Fibroblast of lung (primary cell): ENCODE measurements around the gene UNC45A. TPM values are rescaled to one million over a fixed set of nuclear protein-coding genes. Genes with fewer than 3 reads are reported as not detected.

ENCODE experiments used
- DNase-seq, 2 donors: peaks; one replicate each; pipeline versions ENCODE4 v3.0.0 to v3.0.0-alpha.2; 2010; ENCODE audit warnings: low read depth in 2 of 2
- H2AFZ ChIP-seq: 2 replicates; pipeline ENCODE4 v1.5.1; 2012; ENCODE audit warnings: low read length, control low read depth, inconsistent platforms
- H3K27ac ChIP-seq: 2 replicates; pipeline ENCODE4 v1.5.1; 2011; ENCODE audit warnings: low read length, control low read depth; ENCODE audit not compliant: insufficient read depth
- H3K27me3 ChIP-seq: 2 replicates; pipeline ENCODE4 v1.5.1; 2011; ENCODE audit warnings: mild to moderate bottlenecking, low read length; ENCODE audit not compliant: control insufficient read depth, insufficient read depth
- H3K36me3 ChIP-seq: 2 replicates; pipeline ENCODE4 v1.5.1; 2011; ENCODE audit warnings: low read length; ENCODE audit not compliant: control insufficient read depth, insufficient read depth
- H3K4me1 ChIP-seq: 2 replicates; pipeline ENCODE4 v1.5.1; 2011; ENCODE audit warnings: low read length; ENCODE audit not compliant: control insufficient read depth, insufficient read depth; ENCODE audit errors: extremely low read depth
- H3K4me2 ChIP-seq: 2 replicates; pipeline ENCODE4 v1.5.1; 2011; ENCODE audit warnings: low read length, control low read depth; ENCODE audit not compliant: insufficient read depth; ENCODE audit errors: extremely low read depth
- H3K4me3 ChIP-seq, 4 experiments: fragments of 200-600 bp in 1 of 4; sonication (generic) in 1 of 4; replicated peaks in 1 of 4; 2 replicates each; pipeline ENCODE4 v1.5.1; 2011 to 2016; ENCODE audit warnings: low read length in 4 of 4, low read depth in 3 of 4, mild to moderate bottlenecking in 3 of 4, control low read depth in 2 of 4, inconsistent platforms in 1 of 4, mixed read lengths in 1 of 4; ENCODE audit not compliant: insufficient read depth in 1 of 4; ENCODE audit errors: control extremely low read depth in 1 of 4
- H3K79me2 ChIP-seq: 2 replicates; pipeline ENCODE4 v1.5.1; 2012; ENCODE audit warnings: mild to moderate bottlenecking, low read length, inconsistent platforms; ENCODE audit not compliant: control insufficient read depth, insufficient read depth
- H3K9ac ChIP-seq: 2 replicates; pipeline ENCODE4 v1.5.1; 2011; ENCODE audit warnings: mild to moderate bottlenecking, low read length, control low read depth; ENCODE audit not compliant: insufficient read depth
- H3K9me3 ChIP-seq: 2 replicates; pipeline ENCODE4 v1.5.1; 2012; ENCODE audit warnings: low read depth, low read length; ENCODE audit not compliant: control insufficient read depth, insufficient read depth
- H4K20me1 ChIP-seq: 2 replicates; pipeline ENCODE4 v1.5.1; 2011; ENCODE audit warnings: low read length; ENCODE audit not compliant: control insufficient read depth, insufficient read depth; ENCODE audit errors: extremely low read depth
- CTCF ChIP-seq, 2 donors: IDR thresholded peaks in 1 of 2; conservative IDR thresholded peaks in 1 of 2; 1 replicate in 1 of 2; 2 replicates in 1 of 2; pipeline ENCODE4 v1.5.1; 2011 to 2012; ENCODE audit warnings: low read length in 2 of 2, control low read depth in 1 of 2, inconsistent platforms in 1 of 2, low read depth in 1 of 2, mild to moderate bottlenecking in 1 of 2
- EZH2 ChIP-seq: IDR thresholded peaks from 2 replicates; pipeline ENCODE4 v1.5.1; 2012; ENCODE audit warnings: low read length, control low read depth, mild to moderate bottlenecking; ENCODE audit errors: missing control alignments
- polyA plus RNA-seq, 2 donors: library from polyadenylated mRNA; depleted of rRNA in 1 of 2; stranded (reverse) in 1 of 2; unstranded in 1 of 2; fragments of >200 nt; gene quantifications; 2 replicates each; pipeline ENCODE4 v1.2.1, GENCODE V29; 2011 to 2012; ENCODE audit warnings: missing spikeins in 1 of 2
- total RNA-seq: library from RNA; depleted of rRNA; stranded (reverse); fragments of >200 nt; gene quantifications from 2 replicates; pipeline ENCODE4 v1.2.1, GENCODE V29; 2014

UNC45A gene
- total and polyA plus RNA-seq, 2 donors (not counting 1 experiment from before 2014, with no cell fraction given) = 41.7 to 104 TPM

- H3K27ac ChIP-seq = no peak overlapping the region
- no peaks in the 10 kb centered on the region for H3K27me3 ChIP-seq
- no peaks in the 10 kb centered on the region for H3K36me3 ChIP-seq
- no peak for DNase-seq
- peak overlapping the region; percentile 2 for H3K4me2 ChIP-seq
- no peaks in the 10 kb centered on the region for H3K4me1 ChIP-seq
- H3K4me3 ChIP-seq = no peak overlapping the region
- TF ChIP-seq EZH2 (no peak), CTCF (conservative IDR thresholded peaks at IDR 0.05 in 1 of 2, IDR thresholded peaks at IDR 0.05 in 1 of 2; ENCODE audit: low read depth in 1 of 2, low read length in 2 of 2) (no peak)
- peak overlapping the region; percentile 30 for H2AFZ ChIP-seq
- H4K20me1 ChIP-seq = no peaks in the 10 kb centered on the region
- no peaks in the 10 kb centered on the region for H3K9me3 ChIP-seq
- no peak overlapping the region for H3K9ac ChIP-seq
- H3K79me2 ChIP-seq = peaks cover 74% of the 10 kb centered on the region
Measured at GRCh38 chr15:90991587-90992285, 56.7 kb downstream of the UNC45A start.

GRCh38 chr15:90994059-90994416 lies 59.0 kb downstream of the UNC45A start:
- TF ChIP-seq CTCF (conservative IDR thresholded peaks at IDR 0.05 in 1 of 2, IDR thresholded peaks at IDR 0.05 in 1 of 2; ENCODE audit: low read depth in 1 of 2, low read length in 2 of 2) (no peak), EZH2 (no peak)
- peak overlapping the region; percentile 77 to 97 (median 96) for H3K4me3 ChIP-seq
- peak overlapping the region; percentile 95 for H2AFZ ChIP-seq
- H3K4me1 ChIP-seq = no peaks in the 10 kb centered on the region
- H3K79me2 ChIP-seq = peaks cover 51% of the 10 kb centered on the region
- peaks cover 2% of the 10 kb centered on the region for H3K36me3 ChIP-seq
- peak overlapping the region; percentile 88 for H3K9ac ChIP-seq
- H4K20me1 ChIP-seq = no peaks in the 10 kb centered on the region
- peak in 1 of 2 donors; percentile 6 for DNase-seq
- no peaks in the 10 kb centered on the region for H3K9me3 ChIP-seq
- peak overlapping the region; percentile 87 for H3K27ac ChIP-seq
- peak overlapping the region; percentile 84 for H3K4me2 ChIP-seq
- no peaks in the 10 kb centered on the region for H3K27me3 ChIP-seq

GRCh38 chr15:90994417-90995311 lies 59.6 kb downstream of the UNC45A start, which contains the start of gene PRC1:
PRC1 (minus strand) TSS chr15:90994535; CDS start chr15:90994417, 118 bp downstream.
- H3K9me3 ChIP-seq = no peaks in the 10 kb centered on the region
- peak within 1 kb of the TSS; percentile 87 for H3K27ac ChIP-seq
- DNase-seq = peak; percentile 97
- no peaks in the 10 kb centered on the region for H3K27me3 ChIP-seq
- TF ChIP-seq CTCF (conservative IDR thresholded peaks at IDR 0.05 in 1 of 2, IDR thresholded peaks at IDR 0.05 in 1 of 2; ENCODE audit: low read depth in 1 of 2, low read length in 2 of 2) (no peak), EZH2 (no peak)
- peak within 1 kb of the TSS; percentile 84 for H3K4me2 ChIP-seq
- peak within 1 kb of the TSS; percentile 78 to 97 (median 96) for H3K4me3 ChIP-seq
- peaks cover 5% of the 10 kb centered on the region for H3K36me3 ChIP-seq
- H2AFZ ChIP-seq = peak within 1 kb of the TSS; percentile 95
- peak within 1 kb of the TSS; percentile 88 for H3K9ac ChIP-seq
- H4K20me1 ChIP-seq = no peaks in the 10 kb centered on the region
- no peaks in the 10 kb centered on the region for H3K4me1 ChIP-seq
- H3K79me2 ChIP-seq = peaks cover 44% of the 10 kb centered on the region
